Retinal pigment epithelial cell (primary cell): ENCODE results near the gene TLCD2.
"Not testable (repeated sequence)": the region's sequence is repeated elsewhere in the genome, so short reads cannot be mapped to it uniquely, and the experiment has no call there.

Experiments used
- DNase-seq: peaks from one replicate; pipeline ENCODE4 v3.0.0-alpha.2; 2010; ENCODE audit warnings: low read depth
- H3K4me3 ChIP-seq: 2 replicates; pipeline ENCODE4 v1.5.1; 2011; ENCODE audit warnings: mild to moderate bottlenecking, low read length, control low read depth, moderate library complexity
- CTCF ChIP-seq: conservative IDR thresholded peaks from 2 replicates; pipeline ENCODE4 v1.5.1; 2011; ENCODE audit warnings: low read depth, low read length, control low read depth, inconsistent platforms

TLCD2 gene

GRCh38 chr17:1713878-1714426 is 3.8 kb upstream of the TLCD2 start:
- no peak for DNase-seq
- TF ChIP-seq CTCF, result peak; percentile 63
- H3K4me3 ChIP-seq, result peak overlapping the region; percentile 87

- no peak for DNase-seq
- peak overlapping the region; percentile 87 for H3K4me3 ChIP-seq
- no peak for TF ChIP-seq CTCF
Observed at GRCh38 chr17:1713160-1713877, 3.1 kb upstream of the TLCD2 start.

GRCh38 chr17:1712271-1712670 is 2.1 kb upstream of the TLCD2 start:
- no peak for DNase-seq
- H3K4me3 ChIP-seq, result no peak overlapping the region
- TF ChIP-seq CTCF, result no peak

GRCh38 chr17:1711804-1712203 is 1.6 kb upstream of the TLCD2 start:
- no peak overlapping the region for H3K4me3 ChIP-seq
- TF ChIP-seq CTCF, result no peak
- DNase-seq, result no peak

- no peak for DNase-seq
- peak overlapping the region; percentile 56 for H3K4me3 ChIP-seq
- TF ChIP-seq CTCF, result no peak
Observed at GRCh38 chr17:1710807-1711553, 803 bp upstream of the TLCD2 start.

GRCh38 chr17:1709403-1709951 is 700 bp downstream of the TLCD2 start:
- DNase-seq, result no peak
- TF ChIP-seq CTCF, result no peak
- H3K4me3 ChIP-seq, result peak overlapping the region; percentile 56

- not testable (repeated sequence) for H3K4me3 ChIP-seq
Observed at GRCh38 chr17:1708791-1709346, 1.3 kb downstream of the TLCD2 start.

More at GRCh38 chr17:1708791-1709346, 1.3 kb downstream of the TLCD2 start:
- DNase-seq, result not testable (repeated sequence)
